Coronary artery (tissue), 2 donors: ENCODE results near the gene MT1F.

Source experiments
- DNase-seq: peaks from one replicate; pipeline ENCODE4 v3.0.0-alpha.2; 2017; ENCODE audit warnings: low spot score
- H3K27ac ChIP-seq, 2 donors: fragments of 200-600 bp; sonication (generic); one replicate each; pipeline ENCODE4 v1.5.1; 2016 to 2019
- H3K4me3 ChIP-seq: fragments of 200-600 bp; sonication (generic); 2 replicates; pipeline ENCODE4 v1.5.1; 2016; ENCODE audit warnings: mild to moderate bottlenecking, moderate library complexity
- TF ChIP-seq, protein P1 (sequence below): fragments of 200-600 bp; sonication (generic); IDR thresholded peaks from one replicate; pipeline ENCODE4 v1.5.1; 2019; ENCODE audit warnings: antibody characterized with exemption

MT1F gene

DNA sequence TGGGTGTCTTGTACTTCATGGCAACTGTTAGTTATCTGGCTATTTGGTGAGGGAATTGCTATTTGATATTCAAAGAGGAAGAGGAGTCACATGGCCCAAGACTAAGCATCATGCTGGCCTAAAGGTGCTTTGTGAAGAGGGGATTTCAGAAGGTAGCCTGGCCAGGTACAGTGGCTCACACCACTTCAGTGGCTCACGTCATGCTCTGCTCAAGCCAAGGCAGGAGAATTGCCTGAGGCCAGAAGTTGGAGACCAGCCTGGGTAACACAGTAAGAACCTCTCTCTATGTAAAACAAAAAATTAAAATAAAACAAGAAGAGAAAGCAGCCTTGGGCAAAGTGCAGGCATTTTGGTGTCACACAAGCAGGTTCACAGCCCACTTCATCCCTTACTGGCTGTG is 12.4 kb upstream of the MT1F start:
- Histone ChIP-seq H3K27ac (no peak overlapping the region), H3K4me3 (no peak overlapping the region)
- TF ChIP-seq, protein P1, sequence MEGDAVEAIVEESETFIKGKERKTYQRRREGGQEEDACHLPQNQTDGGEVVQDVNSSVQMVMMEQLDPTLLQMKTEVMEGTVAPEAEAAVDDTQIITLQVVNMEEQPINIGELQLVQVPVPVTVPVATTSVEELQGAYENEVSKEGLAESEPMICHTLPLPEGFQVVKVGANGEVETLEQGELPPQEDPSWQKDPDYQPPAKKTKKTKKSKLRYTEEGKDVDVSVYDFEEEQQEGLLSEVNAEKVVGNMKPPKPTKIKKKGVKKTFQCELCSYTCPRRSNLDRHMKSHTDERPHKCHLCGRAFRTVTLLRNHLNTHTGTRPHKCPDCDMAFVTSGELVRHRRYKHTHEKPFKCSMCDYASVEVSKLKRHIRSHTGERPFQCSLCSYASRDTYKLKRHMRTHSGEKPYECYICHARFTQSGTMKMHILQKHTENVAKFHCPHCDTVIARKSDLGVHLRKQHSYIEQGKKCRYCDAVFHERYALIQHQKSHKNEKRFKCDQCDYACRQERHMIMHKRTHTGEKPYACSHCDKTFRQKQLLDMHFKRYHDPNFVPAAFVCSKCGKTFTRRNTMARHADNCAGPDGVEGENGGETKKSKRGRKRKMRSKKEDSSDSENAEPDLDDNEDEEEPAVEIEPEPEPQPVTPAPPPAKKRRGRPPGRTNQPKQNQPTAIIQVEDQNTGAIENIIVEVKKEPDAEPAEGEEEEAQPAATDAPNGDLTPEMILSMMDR, result no peak
- DNase-seq, result no peak

DNA sequence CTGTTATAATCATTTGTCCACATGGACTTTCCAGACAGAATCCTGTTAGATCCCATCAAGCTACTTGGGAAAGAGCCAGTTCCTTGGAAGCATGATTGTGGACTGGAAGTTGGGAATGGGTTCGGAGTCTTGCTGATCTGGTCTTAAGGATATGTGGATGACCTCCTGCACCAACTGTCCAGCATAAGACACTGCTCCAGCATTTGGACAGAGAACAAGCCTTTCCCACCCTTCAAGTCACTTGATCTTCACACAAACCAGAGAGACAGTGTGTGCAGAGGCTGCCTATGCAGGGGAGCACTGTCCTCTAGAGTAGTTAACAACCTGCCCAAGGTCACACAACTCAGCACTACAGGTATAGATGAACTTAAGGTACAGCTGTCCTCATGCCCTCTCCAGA is 11.9 kb upstream of the MT1F start:
- TF ChIP-seq, protein P1, result no peak
- H3K27ac ChIP-seq, result no peak overlapping the region
- no peak for DNase-seq

DNA sequence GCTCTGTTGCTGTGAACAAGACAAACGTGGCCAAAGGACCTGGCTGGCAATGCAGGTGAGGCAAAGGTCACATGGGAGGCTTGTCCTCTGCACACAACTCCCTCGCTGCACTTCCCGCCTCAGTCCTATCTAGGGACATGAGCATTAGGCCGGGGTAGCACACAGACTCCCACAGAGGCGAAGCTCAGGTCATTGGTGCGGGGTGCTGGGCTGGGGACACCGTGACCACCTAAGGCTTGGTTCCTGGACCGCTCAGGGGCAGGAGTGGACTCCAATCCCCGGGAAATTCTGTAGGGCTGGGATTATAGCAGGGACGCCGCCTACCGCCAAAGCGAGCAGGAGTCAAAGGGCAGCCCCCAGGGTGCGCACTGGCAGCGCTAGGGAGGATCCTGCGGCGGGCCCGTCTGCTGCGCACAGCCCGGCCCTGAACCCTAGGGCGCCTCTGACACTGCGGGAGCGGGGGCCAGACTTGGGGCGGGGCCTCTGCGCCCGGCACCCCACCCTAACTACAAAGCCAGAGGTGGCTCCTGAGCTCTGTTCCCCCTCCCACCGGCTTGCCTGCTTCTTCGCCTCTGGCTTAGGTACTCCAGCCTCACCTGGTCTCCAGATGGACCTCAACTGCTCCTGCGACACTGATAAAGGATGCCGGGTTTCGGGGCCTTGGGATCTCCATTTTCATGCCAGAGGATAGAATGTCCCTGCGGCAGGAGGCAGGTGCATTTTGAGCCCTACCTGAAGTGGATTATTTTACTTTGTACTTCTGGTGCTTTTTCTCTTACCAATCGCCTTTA is 9.9 kb upstream of the MT1F start:
- TF ChIP-seq, protein P1, result no peak
- no peak overlapping the region for H3K27ac ChIP-seq
- no peak for DNase-seq
- H3K4me3 ChIP-seq, result no peak overlapping the region

More for the DNA sequence above, 11.9 kb upstream of the MT1F start:
- H3K4me3 ChIP-seq, result no peak overlapping the region

- H3K27ac ChIP-seq, result no peak overlapping the region
- DNase-seq, result no peak
- TF ChIP-seq, protein P1, result no peak
- H3K4me3 ChIP-seq, result no peak overlapping the region
Observed at GRCh38 chr16:56649271-56649670, 8.5 kb upstream of the MT1F start.

GRCh38 chr16:56649820-56650219 is 7.9 kb upstream of the MT1F start:
- TF ChIP-seq, protein P1, result no peak
- H3K27ac ChIP-seq, result no peak overlapping the region
- H3K4me3 ChIP-seq, result no peak overlapping the region
- no peak for DNase-seq

DNA sequence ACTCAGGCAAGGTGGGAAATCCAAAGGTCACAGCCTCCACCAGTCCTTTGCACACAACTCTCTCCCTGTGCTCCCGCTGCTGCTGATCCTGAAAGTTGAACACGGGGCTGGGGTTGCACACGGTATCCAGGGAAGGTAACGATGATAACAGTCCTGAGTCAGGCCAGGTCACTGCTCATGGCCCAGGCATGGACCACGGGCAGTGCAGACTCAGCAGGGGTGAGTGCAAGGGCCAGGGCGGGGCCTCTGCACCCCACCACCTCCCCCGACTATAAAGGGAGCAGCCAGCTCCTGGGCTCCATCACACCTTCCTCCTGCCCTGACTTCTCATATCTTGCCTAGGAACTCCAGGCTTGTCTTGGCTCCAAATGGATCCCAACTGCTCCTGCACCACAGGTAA is 6.2 kb upstream of the MT1F start, which contains the start of gene MT1B:
MT1B (plus strand) TSS at position 301 of the 400 bp plus-strand sequence; CDS start at position 369, 68 bp downstream.
- H3K4me3 ChIP-seq, result no peak within 1 kb of the TSS
- DNase-seq, result no peak
- H3K27ac ChIP-seq, result no peak within 1 kb of the TSS
- TF ChIP-seq, protein P1, result no peak

DNA sequence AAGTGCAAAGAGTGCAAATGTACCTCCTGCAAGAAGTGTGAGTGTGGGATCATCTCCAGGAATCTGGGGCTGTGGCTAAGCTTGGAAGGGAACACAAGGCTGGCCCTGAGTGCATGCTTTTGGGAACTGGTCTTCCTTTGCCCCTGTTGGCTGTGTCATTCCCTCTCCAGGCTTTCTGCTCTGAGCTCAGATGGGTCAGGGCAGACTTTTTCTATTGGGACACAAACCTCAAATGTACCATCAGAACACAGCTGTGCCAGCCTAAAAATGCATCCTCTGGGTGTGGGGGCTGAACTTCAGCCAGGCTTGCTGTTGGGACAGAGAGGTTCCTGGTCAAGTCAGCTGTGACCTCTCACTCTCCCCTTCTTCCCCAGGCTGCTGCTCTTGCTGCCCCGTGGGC is 5.2 kb upstream of the MT1F start:
- Histone ChIP-seq H3K27ac (no peak overlapping the region), H3K4me3 (no peak overlapping the region)
- TF ChIP-seq, protein P1, result no peak
- no peak for DNase-seq
